Lower leg skin (tissue), 4 donors: ENCODE results near the gene HS3ST3A1. TPM values are rescaled to one million over a fixed set of nuclear protein-coding genes. Genes with fewer than 3 reads are reported as not detected.

ENCODE experiments used
- DNase-seq, 2 donors: peaks; one replicate each; pipeline ENCODE4 v3.0.0-alpha.2; 2019; ENCODE audit warnings: low spot score in 2 of 2
- H3K4me3 ChIP-seq: fragments of 200-600 bp; sonication (generic); 2 replicates; pipeline ENCODE4 v1.5.1; 2017; ENCODE audit warnings: mild to moderate bottlenecking, low read depth; ENCODE audit not compliant: poor library complexity, severe bottlenecking
- CTCF ChIP-seq, 3 donors: fragments of 450-650 bp; IDR thresholded peaks; one replicate each; pipeline ENCODE4 v1.5.1; 2016; ENCODE audit warnings: antibody characterized with exemption in 3 of 3, mild to moderate bottlenecking in 3 of 3, moderate library complexity in 2 of 3
- POLR2A ChIP-seq, 2 donors: fragments of 450-650 bp; IDR thresholded peaks; one replicate each; pipeline ENCODE4 v1.6.1; 2016 to 2017; ENCODE audit warnings: antibody characterized with exemption in 2 of 2, mild to moderate bottlenecking in 1 of 2, moderate library complexity in 1 of 2
- WGBS, 2 donors: methylation state at CpG; one replicate each; pipeline ENCODE4 v1.1.5; 2018; 5-methylcytosine and 5-hydroxymethylcytosine counted together
- intact Hi-C: fragments of 100-400 bp; cut with DNase I; formaldehyde crosslinking; loops from one replicate; pipeline ENCODE4 v1.15.0; 2023; ENCODE audit warnings: low total_unique reads
- total RNA-seq, 4 donors: library from RNA; depleted of rRNA; stranded (reverse); fragments of >200 nt; gene quantifications; one replicate each; pipeline ENCODE4 v1.1.0, GENCODE V29; 2016

Gene HS3ST3A1
- total RNA-seq, 4 donors from 2014 or later: 1.4 to 21.2 (median 7.8) TPM

GRCh38 chr17:13634021-13634420, 32.3 kb upstream of the HS3ST3A1 start:
- TF ChIP-seq CTCF (IDR thresholded peaks at IDR 0.05) (no peak), POLR2A (IDR thresholded peaks at IDR 0.05) (no peak)
- intact Hi-C loops: no loop called here
- H3K4me3 ChIP-seq: no peak overlapping the region
- 89 to 98% methylated on average over 1 of the region's 1 CpG for WGBS, 2 donors
- no peak for DNase-seq

DNA sequence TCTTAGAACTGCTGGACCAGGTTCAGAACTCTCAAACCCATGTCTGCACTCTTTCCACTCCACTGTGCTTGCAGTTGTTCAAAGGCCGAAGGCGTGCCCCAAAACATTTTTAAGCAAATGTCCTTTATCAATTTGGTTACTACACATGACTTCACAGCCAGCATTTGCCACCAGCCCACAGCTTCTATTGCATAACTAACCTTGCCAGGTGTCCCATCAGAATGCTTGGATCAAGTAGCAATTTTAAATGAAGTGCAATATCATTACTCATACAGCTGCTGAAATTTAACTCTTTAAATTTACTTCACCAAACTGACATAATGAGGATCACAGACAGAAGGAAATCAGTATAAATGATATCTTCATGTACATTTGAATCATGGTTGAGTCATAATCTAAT, 29.8 kb upstream of the HS3ST3A1 start:
- DNase-seq: no peak
- no peak overlapping the region for H3K4me3 ChIP-seq
- intact Hi-C loops: no loop called here
- TF ChIP-seq POLR2A (IDR thresholded peaks at IDR 0.05) (no peak), CTCF (IDR thresholded peaks at IDR 0.05) (no peak)
- 54 to 65% methylated on average over 2 of the region's 2 CpGs for WGBS, 2 donors

GRCh38 chr17:13626703-13627102, 25.0 kb upstream of the HS3ST3A1 start:
- H3K4me3 ChIP-seq: no peak overlapping the region
- no peak for DNase-seq
- TF ChIP-seq POLR2A (IDR thresholded peaks at IDR 0.05) (no peak), CTCF (IDR thresholded peaks at IDR 0.05) (no peak)
- intact Hi-C loops: no loop called here
- WGBS, 2 donors: 85 to 97% methylated on average over 1 of the region's 1 CpG

GRCh38 chr17:13619462-13619861, 17.7 kb upstream of the HS3ST3A1 start:
- TF ChIP-seq POLR2A (IDR thresholded peaks at IDR 0.05) (no peak), CTCF (IDR thresholded peaks at IDR 0.05) (no peak)
- WGBS, 2 donors: 80 to 94% methylated on average over 4 of the region's 4 CpGs
- no peak overlapping the region for H3K4me3 ChIP-seq
- DNase-seq: no peak
- intact Hi-C loops: no loop called here

DNA sequence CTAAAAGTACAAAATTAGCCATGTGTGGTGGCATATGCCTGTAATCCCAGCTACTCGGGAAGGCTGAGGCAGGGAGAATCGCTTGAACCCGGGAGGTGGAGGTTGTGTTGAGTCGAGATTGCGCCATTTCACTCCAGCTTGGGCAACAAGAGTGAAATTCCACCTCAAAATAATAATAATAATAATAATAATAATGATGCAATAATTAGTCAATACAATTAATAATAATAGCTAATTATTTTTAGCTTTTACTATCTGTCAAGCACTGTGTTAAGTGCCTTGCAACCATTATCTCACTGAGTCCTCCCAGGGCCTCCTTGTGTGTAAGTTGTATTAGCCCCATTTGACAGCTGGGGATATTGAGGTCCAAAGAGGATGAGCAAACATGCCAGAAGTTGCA, 14.3 kb upstream of the HS3ST3A1 start:
- no peak overlapping the region for H3K4me3 ChIP-seq
- DNase-seq: no peak
- no peak for TF ChIP-seq CTCF (IDR thresholded peaks at IDR 0.05)
- intact Hi-C loops: no loop called here
- WGBS, 2 donors: 86 to 93% methylated on average over 5 of the region's 5 CpGs

DNA sequence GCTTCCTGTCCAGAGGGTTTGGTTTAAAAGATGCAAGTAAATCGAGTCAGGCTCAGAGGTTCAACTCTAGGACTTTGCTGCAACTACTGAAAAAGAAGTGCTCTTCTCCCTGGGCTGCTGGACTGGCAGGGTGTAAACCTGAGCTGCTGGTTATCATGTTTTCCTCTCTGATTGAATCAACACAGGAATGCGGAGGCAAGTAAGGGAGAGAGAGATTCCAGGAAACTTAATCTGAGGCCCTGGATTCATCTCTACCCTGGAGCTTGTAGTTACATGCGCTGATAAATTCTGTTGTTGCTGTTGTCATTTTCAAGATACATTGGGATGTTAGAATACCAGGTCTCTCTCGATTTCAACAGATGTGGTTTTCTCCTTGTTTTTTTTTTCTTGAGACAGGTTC, 8.2 kb upstream of the HS3ST3A1 start:
- WGBS, 2 donors: 44 to 49% methylated on average over 4 of the region's 4 CpGs
- intact Hi-C loops: no loop called here
- TF ChIP-seq CTCF (IDR thresholded peaks at IDR 0.05): no peak
- TF ChIP-seq POLR2A (IDR thresholded peaks at IDR 0.05): no peak

More for the DNA sequence above, 8.2 kb upstream of the HS3ST3A1 start:
- H3K4me3 ChIP-seq: no peak overlapping the region
- no peak for DNase-seq
